Neural cell (in vitro differentiated cells): ENCODE results near the gene MEGF11.

Experiments
- CTCF ChIP-seq: fragments of 450-650 bp; IDR thresholded peaks from 2 replicates; pipeline ENCODE4 v1.5.1; 2014; ENCODE audit warnings: antibody characterized with exemption, mild to moderate bottlenecking, moderate library complexity; ENCODE audit not compliant: poor library complexity, severe bottlenecking
- MXI1 ChIP-seq: fragments of 450-650 bp; conservative IDR thresholded peaks from 2 replicates; pipeline ENCODE4 v1.6.1; 2014; ENCODE audit warnings: antibody characterized with exemption, mild to moderate bottlenecking; ENCODE audit not compliant: poor library complexity, severe bottlenecking
- POLR2AphosphoS5 ChIP-seq: IDR thresholded peaks from 2 replicates; pipeline ENCODE4 v1.6.1; 2012
- TF ChIP-seq, protein P1 (sequence below): IDR thresholded peaks from 2 replicates; pipeline ENCODE4 v1.6.1; 2012; ENCODE audit warnings: borderline replicate concordance

DNA sequence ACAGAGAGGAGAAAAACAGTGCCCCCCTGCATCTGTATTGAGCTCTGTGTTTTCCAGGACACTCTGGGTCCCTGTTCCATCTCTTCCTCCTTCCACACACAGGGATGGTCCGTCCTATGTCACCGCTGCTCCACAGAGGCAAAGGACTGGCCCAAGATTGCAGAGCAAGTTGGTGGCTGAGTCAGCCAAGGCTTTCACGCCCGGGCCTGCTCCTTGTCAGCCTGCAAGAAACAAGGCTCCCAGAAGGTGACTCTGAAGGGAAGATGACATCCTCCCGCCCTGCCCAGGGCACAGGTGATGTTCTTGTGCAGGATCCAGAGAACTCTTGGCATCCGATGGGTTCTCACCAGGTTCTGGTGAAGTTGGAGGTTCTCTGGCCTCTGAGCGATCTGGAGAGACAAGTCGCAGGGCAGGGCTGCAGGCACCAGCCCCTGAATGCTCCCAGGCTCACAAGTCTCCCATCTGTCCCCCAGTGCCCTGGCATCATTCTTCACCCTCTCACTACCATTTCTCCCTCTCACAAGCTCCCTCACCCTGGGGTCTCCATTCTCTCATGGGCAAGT lies 138.6 kb downstream of the MEGF11 start:
- TF ChIP-seq CTCF, result no peak
- no peak for TF ChIP-seq MXI1
- no peak for TF ChIP-seq POLR2AphosphoS5
- TF ChIP-seq, protein P1, sequence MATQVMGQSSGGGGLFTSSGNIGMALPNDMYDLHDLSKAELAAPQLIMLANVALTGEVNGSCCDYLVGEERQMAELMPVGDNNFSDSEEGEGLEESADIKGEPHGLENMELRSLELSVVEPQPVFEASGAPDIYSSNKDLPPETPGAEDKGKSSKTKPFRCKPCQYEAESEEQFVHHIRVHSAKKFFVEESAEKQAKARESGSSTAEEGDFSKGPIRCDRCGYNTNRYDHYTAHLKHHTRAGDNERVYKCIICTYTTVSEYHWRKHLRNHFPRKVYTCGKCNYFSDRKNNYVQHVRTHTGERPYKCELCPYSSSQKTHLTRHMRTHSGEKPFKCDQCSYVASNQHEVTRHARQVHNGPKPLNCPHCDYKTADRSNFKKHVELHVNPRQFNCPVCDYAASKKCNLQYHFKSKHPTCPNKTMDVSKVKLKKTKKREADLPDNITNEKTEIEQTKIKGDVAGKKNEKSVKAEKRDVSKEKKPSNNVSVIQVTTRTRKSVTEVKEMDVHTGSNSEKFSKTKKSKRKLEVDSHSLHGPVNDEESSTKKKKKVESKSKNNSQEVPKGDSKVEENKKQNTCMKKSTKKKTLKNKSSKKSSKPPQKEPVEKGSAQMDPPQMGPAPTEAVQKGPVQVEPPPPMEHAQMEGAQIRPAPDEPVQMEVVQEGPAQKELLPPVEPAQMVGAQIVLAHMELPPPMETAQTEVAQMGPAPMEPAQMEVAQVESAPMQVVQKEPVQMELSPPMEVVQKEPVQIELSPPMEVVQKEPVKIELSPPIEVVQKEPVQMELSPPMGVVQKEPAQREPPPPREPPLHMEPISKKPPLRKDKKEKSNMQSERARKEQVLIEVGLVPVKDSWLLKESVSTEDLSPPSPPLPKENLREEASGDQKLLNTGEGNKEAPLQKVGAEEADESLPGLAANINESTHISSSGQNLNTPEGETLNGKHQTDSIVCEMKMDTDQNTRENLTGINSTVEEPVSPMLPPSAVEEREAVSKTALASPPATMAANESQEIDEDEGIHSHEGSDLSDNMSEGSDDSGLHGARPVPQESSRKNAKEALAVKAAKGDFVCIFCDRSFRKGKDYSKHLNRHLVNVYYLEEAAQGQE, result no peak
